ENCODE results near the gene LSAMP. TPM values are rescaled to one million over a fixed set of nuclear protein-coding genes. Genes with fewer than 3 reads are reported as not detected.

The LSAMP gene
- total and polyA plus RNA-seq, 2 donors: 0.71 to 1.5 TPM

DNA sequence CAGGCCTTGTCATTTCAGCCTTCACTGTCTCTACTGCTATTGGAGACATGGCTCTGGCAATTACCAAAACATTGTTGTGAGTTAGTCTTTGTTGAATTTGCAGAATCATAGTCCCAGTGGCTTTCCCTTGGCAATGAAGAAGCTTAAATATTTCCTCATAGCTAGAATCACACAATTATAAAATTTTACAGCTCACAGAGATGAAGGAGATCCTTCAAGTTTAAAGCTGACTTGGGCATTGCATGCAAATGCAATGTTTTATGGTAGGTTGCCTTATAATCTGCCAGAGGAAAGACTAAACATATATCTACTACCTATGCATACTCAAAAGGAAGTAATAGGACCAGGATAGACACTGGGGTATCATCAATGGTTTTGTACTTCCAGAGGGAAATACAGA, 90.9 kb downstream of the LSAMP start:
- no peak for DNase-seq (ENCODE audit: low read depth in 6 of 9, low spot score in 9 of 9)
- Histone ChIP-seq H3K4me1 (ENCODE audit: control insufficient read depth in 2 of 2, insufficient read depth in 2 of 2, low read length in 2 of 2) (no peaks in the 10 kb centered on the region), H3K4me3 (ENCODE audit: low read length in 2 of 2) (no peak overlapping the region), H3K9me3 (ENCODE audit: control insufficient read depth in 2 of 2, insufficient read depth in 1 of 2, low read length in 1 of 2) (no peaks in the 10 kb centered on the region), H3K27ac (ENCODE audit: low read depth in 1 of 2, low read length in 1 of 2) (no peak overlapping the region), H3K27me3 (ENCODE audit: control insufficient read depth in 2 of 2, insufficient read depth in 1 of 2, low read length in 1 of 2) (no peaks in the 10 kb centered on the region), H3K36me3 (ENCODE audit: control insufficient read depth in 2 of 2, insufficient read depth in 2 of 2, low read length in 1 of 2) (no peaks in the 10 kb centered on the region)

GRCh38 chr3:116350119-116350733, 95.1 kb downstream of the LSAMP start:
- H3K4me3 ChIP-seq (ENCODE audit: low read length in 2 of 2): no peak overlapping the region
- no peaks in the 10 kb centered on the region for H3K36me3 ChIP-seq (ENCODE audit: control insufficient read depth in 2 of 2, insufficient read depth in 2 of 2, low read length in 1 of 2)
- no peaks in the 10 kb centered on the region for H3K27me3 ChIP-seq (ENCODE audit: control insufficient read depth in 2 of 2, insufficient read depth in 1 of 2, low read length in 1 of 2)
- H3K9me3 ChIP-seq (ENCODE audit: control insufficient read depth in 2 of 2, insufficient read depth in 1 of 2, low read length in 1 of 2): no peaks in the 10 kb centered on the region
- DNase-seq (ENCODE audit: low read depth in 6 of 9, low spot score in 9 of 9): no peak
- WGBS: 85% methylated on average over 4 of the region's 4 CpGs
- no peak overlapping the region for H3K27ac ChIP-seq (ENCODE audit: low read depth in 1 of 2, low read length in 1 of 2)
- no peaks in the 10 kb centered on the region for H3K4me1 ChIP-seq (ENCODE audit: control insufficient read depth in 2 of 2, insufficient read depth in 2 of 2, low read length in 2 of 2)

DNA sequence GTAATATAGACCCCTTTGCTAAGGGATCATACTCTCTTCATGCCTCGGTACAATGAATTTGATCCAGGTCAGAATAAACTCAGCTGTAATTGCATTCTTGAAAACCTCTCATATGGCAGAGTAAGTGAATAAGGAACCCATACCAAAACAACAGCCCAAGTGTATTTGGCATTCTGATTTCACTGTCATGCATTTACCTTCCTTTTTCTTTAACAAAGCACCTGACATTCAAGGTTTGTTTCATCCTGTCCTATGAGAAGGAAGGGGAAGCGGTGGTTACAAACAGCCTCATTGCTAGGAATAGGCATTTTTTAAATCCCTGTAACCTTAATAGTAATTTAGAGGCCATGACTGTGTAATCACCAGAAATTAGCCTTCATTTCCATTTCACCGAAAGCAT, 97.1 kb downstream of the LSAMP start:
- Histone ChIP-seq H3K27me3 (ENCODE audit: control insufficient read depth in 2 of 2, insufficient read depth in 1 of 2, low read length in 1 of 2) (no peaks in the 10 kb centered on the region), H3K4me1 (ENCODE audit: control insufficient read depth in 2 of 2, insufficient read depth in 2 of 2, low read length in 2 of 2) (no peaks in the 10 kb centered on the region), H3K4me3 (ENCODE audit: low read length in 2 of 2) (no peak overlapping the region), H3K27ac (ENCODE audit: low read depth in 1 of 2, low read length in 1 of 2) (no peak overlapping the region), H3K36me3 (ENCODE audit: control insufficient read depth in 2 of 2, insufficient read depth in 2 of 2, low read length in 1 of 2) (no peaks in the 10 kb centered on the region), H3K9me3 (ENCODE audit: control insufficient read depth in 2 of 2, insufficient read depth in 1 of 2, low read length in 1 of 2) (no peaks in the 10 kb centered on the region)
- no peak for DNase-seq (ENCODE audit: low read depth in 6 of 9, low spot score in 9 of 9)
- WGBS: 82% methylated on average over 3 of the region's 3 CpGs

GRCh38 chr3:116342499-116342898, 102.8 kb downstream of the LSAMP start:
- H3K9me3 ChIP-seq (ENCODE audit: control insufficient read depth in 2 of 2, insufficient read depth in 1 of 2, low read length in 1 of 2): no peaks in the 10 kb centered on the region
- H3K27me3 ChIP-seq (ENCODE audit: control insufficient read depth in 2 of 2, insufficient read depth in 1 of 2, low read length in 1 of 2): no peaks in the 10 kb centered on the region
- DNase-seq (ENCODE audit: low read depth in 6 of 9, low spot score in 9 of 9): no peak
- no peaks in the 10 kb centered on the region for H3K36me3 ChIP-seq (ENCODE audit: control insufficient read depth in 2 of 2, insufficient read depth in 2 of 2, low read length in 1 of 2)
- H3K27ac ChIP-seq (ENCODE audit: low read depth in 1 of 2, low read length in 1 of 2): no peak overlapping the region
- H3K4me3 ChIP-seq (ENCODE audit: low read length in 2 of 2): no peak overlapping the region
- WGBS: 72% methylated on average over 2 of the region's 2 CpGs
- H3K4me1 ChIP-seq (ENCODE audit: control insufficient read depth in 2 of 2, insufficient read depth in 2 of 2, low read length in 2 of 2): no peaks in the 10 kb centered on the region

DNA sequence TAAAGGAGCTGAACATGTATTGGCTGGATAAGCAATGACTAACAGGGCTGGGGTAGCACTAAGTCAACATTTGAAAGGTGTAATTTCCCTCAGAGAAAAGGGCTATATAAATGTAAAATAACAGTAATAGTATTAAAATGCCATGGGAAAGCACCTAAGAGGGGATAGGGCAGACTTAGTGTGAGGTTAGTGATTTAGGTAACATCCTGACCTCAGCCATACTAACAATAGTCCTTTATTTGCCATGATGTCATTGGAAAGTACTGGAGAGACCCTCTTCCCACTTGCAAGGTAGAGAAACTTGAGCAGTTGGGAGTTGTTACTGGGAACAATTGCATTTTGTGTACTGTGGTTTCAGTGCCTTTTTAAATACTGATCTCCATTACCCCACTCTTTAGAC, 103.4 kb downstream of the LSAMP start:
- H3K36me3 ChIP-seq (ENCODE audit: control insufficient read depth in 2 of 2, insufficient read depth in 2 of 2, low read length in 1 of 2): no peaks in the 10 kb centered on the region
- no peaks in the 10 kb centered on the region for H3K9me3 ChIP-seq (ENCODE audit: control insufficient read depth in 2 of 2, insufficient read depth in 1 of 2, low read length in 1 of 2)
- H3K27me3 ChIP-seq (ENCODE audit: control insufficient read depth in 2 of 2, insufficient read depth in 1 of 2, low read length in 1 of 2): no peaks in the 10 kb centered on the region
- DNase-seq (ENCODE audit: low read depth in 6 of 9, low spot score in 9 of 9): no peak
- H3K27ac ChIP-seq (ENCODE audit: low read depth in 1 of 2, low read length in 1 of 2): no peak overlapping the region
- no peak overlapping the region for H3K4me3 ChIP-seq (ENCODE audit: low read length in 2 of 2)
- no peaks in the 10 kb centered on the region for H3K4me1 ChIP-seq (ENCODE audit: control insufficient read depth in 2 of 2, insufficient read depth in 2 of 2, low read length in 2 of 2)

DNA sequence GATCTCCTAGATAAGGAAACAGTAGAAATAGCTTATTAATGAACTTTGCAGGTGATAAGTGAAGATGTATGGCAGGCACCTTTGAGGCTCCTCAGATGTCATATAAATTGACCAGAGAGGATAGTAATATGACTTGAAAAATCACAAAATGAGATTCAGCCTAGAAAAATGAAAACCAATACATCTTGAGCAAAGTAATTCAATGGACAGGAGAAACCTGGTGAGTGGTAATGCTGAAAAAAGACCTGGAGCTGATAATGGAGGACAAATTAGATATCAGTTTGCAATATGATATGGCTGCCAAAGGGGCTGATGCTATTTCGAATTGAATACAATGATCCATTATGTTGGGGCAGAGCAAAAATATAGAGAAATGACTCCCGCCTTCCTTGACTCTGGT, 103.9 kb downstream of the LSAMP start:
- Histone ChIP-seq H3K27ac (ENCODE audit: low read depth in 1 of 2, low read length in 1 of 2) (no peak overlapping the region), H3K9me3 (ENCODE audit: control insufficient read depth in 2 of 2, insufficient read depth in 1 of 2, low read length in 1 of 2) (no peaks in the 10 kb centered on the region), H3K27me3 (ENCODE audit: control insufficient read depth in 2 of 2, insufficient read depth in 1 of 2, low read length in 1 of 2) (no peaks in the 10 kb centered on the region), H3K4me1 (ENCODE audit: control insufficient read depth in 2 of 2, insufficient read depth in 2 of 2, low read length in 2 of 2) (no peaks in the 10 kb centered on the region), H3K4me3 (ENCODE audit: low read length in 2 of 2) (no peak overlapping the region), H3K36me3 (ENCODE audit: control insufficient read depth in 2 of 2, insufficient read depth in 2 of 2, low read length in 1 of 2) (no peaks in the 10 kb centered on the region)
- whole genome bisulfite sequencing: 92% methylated on average over 2 of the region's 2 CpGs
- DNase-seq (ENCODE audit: low read depth in 6 of 9, low spot score in 9 of 9): no peak

DNA sequence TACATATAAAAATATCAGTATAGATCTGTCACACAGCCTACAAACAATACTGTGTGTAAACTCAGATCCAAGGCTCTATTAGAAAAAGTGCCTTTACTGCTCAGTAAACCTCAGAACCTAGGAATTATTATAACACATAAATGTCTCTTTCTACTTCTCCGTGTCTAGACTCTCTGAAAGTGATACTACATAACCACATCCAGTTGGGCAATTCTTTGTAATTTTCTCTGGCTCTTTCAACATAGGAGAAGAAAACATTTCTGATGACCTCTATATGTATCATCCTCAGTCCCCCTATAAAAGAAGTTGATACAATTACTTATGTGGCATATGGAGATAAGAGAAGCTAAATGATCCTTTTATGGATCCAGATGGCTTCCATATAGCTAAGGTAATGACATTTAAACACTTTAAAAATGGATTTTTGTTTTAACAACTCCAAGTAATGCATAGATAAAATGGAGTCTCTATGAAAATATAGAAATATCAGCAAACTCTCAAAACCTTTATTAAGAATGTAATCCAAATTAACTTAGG, 104.5 kb downstream of the LSAMP start:
- no peak for DNase-seq (ENCODE audit: low read depth in 6 of 9, low spot score in 9 of 9)
- Histone ChIP-seq H3K9me3 (ENCODE audit: control insufficient read depth in 2 of 2, insufficient read depth in 1 of 2, low read length in 1 of 2) (no peaks in the 10 kb centered on the region), H3K27me3 (ENCODE audit: control insufficient read depth in 2 of 2, insufficient read depth in 1 of 2, low read length in 1 of 2) (no peaks in the 10 kb centered on the region), H3K4me1 (ENCODE audit: control insufficient read depth in 2 of 2, insufficient read depth in 2 of 2, low read length in 2 of 2) (no peaks in the 10 kb centered on the region), H3K36me3 (ENCODE audit: control insufficient read depth in 2 of 2, insufficient read depth in 2 of 2, low read length in 1 of 2) (no peaks in the 10 kb centered on the region), H3K4me3 (ENCODE audit: low read length in 2 of 2) (no peak overlapping the region), H3K27ac (ENCODE audit: low read depth in 1 of 2, low read length in 1 of 2) (no peak overlapping the region)
- 73% methylated on average over 1 of the region's 1 CpG for whole genome bisulfite sequencing

- no peaks in the 10 kb centered on the region for H3K27me3 ChIP-seq (ENCODE audit: control insufficient read depth in 2 of 2, insufficient read depth in 1 of 2, low read length in 1 of 2)
- no peak overlapping the region for H3K27ac ChIP-seq (ENCODE audit: low read depth in 1 of 2, low read length in 1 of 2)
- H3K4me3 ChIP-seq (ENCODE audit: low read length in 2 of 2): no peak overlapping the region
- no peaks in the 10 kb centered on the region for H3K9me3 ChIP-seq (ENCODE audit: control insufficient read depth in 2 of 2, insufficient read depth in 1 of 2, low read length in 1 of 2)
- no peaks in the 10 kb centered on the region for H3K36me3 ChIP-seq (ENCODE audit: control insufficient read depth in 2 of 2, insufficient read depth in 2 of 2, low read length in 1 of 2)
- H3K4me1 ChIP-seq (ENCODE audit: control insufficient read depth in 2 of 2, insufficient read depth in 2 of 2, low read length in 2 of 2): no peaks in the 10 kb centered on the region
- 79% methylated on average over 4 of the region's 4 CpGs for WGBS
- no peak for DNase-seq (ENCODE audit: low read depth in 6 of 9, low spot score in 9 of 9)
Observed at GRCh38 chr3:116339441-116340028, 105.8 kb downstream of the LSAMP start.

GRCh38 chr3:116338713-116339112, 106.6 kb downstream of the LSAMP start:
- H3K4me1 ChIP-seq (ENCODE audit: control insufficient read depth in 2 of 2, insufficient read depth in 2 of 2, low read length in 2 of 2): no peaks in the 10 kb centered on the region
- WGBS: 34% methylated on average over 3 of the region's 3 CpGs
- no peak overlapping the region for H3K4me3 ChIP-seq (ENCODE audit: low read length in 2 of 2)
- no peaks in the 10 kb centered on the region for H3K9me3 ChIP-seq (ENCODE audit: control insufficient read depth in 2 of 2, insufficient read depth in 1 of 2, low read length in 1 of 2)
- no peak overlapping the region for H3K27ac ChIP-seq (ENCODE audit: low read depth in 1 of 2, low read length in 1 of 2)
- no peak for DNase-seq (ENCODE audit: low read depth in 6 of 9, low spot score in 9 of 9)
- H3K27me3 ChIP-seq (ENCODE audit: control insufficient read depth in 2 of 2, insufficient read depth in 1 of 2, low read length in 1 of 2): no peaks in the 10 kb centered on the region
- no peaks in the 10 kb centered on the region for H3K36me3 ChIP-seq (ENCODE audit: control insufficient read depth in 2 of 2, insufficient read depth in 2 of 2, low read length in 1 of 2)
